PC-3 (cell line): ENCODE data around the gene TFAP2D. TPM values are rescaled to one million over a fixed set of nuclear protein-coding genes. Genes with fewer than 3 reads are reported as not detected.
A peak's percentile ranks its signal among the peaks of the same experiment; 100 is the strongest.

Experiments used
- ATAC-seq: fragments of 200-7000 bp; cut with Tn5 transposase; 2 replicates; pipeline ENCODE4 v1.9.1; 2020; ENCODE audit warnings: mild to moderate bottlenecking, moderate library complexity
- Bru-seq: library from RNA; stranded (reverse); fragments of 400-500 nt; gene quantifications from one replicate; lab custom pipeline; 2021; lab: Mats Ljungman, UMichigan
- BruChase-seq, 2 experiments: library from RNA; stranded (reverse); fragments of 400-500 nt; gene quantifications; one replicate each; lab custom pipeline; 2021; lab: Mats Ljungman, UMichigan
- BruUV-seq: library from RNA; stranded (reverse); fragments of 400-500 nt; replicated peaks from 2 replicates; lab custom pipeline; 2021; lab: Mats Ljungman, UMichigan
- CTCF ChIA-PET: fragments of 300-600 bp; sonication (Branson Sonifier 250); formaldehyde crosslinking; loops from one replicate; lab custom pipeline; 2022; ENCODE audit warnings: antibody characterized with exemption; lab: Charles Lee
- POLR2A ChIA-PET: fragments of 300-600 bp; sonication (Branson Sonifier 250); formaldehyde crosslinking; loops from one replicate; lab custom pipeline; 2022; ENCODE audit warnings: antibody characterized with exemption; ENCODE audit not compliant: unreplicated experiment; lab: Charles Lee
- DNase-seq: peaks from one replicate; pipeline ENCODE4 v3.0.0-alpha.2; 2015
- H2AFZ ChIP-seq: fragments of 300-600 bp; sonication (generic); 2 replicates; pipeline ENCODE4 v1.6.0; 2016; ENCODE audit warnings: antibody characterized with exemption, low read length
- H3F3A ChIP-seq: fragments of 300-600 bp; sonication (generic); one replicate; pipeline ENCODE4 v1.6.0; 2017; ENCODE audit warnings: antibody characterized with exemption, low read length, control low read depth, mild to moderate bottlenecking; ENCODE audit not compliant: unreplicated experiment
- H3K27ac ChIP-seq: fragments of 300-600 bp; sonication (generic); 2 replicates; pipeline ENCODE4 v1.5.1; 2016; ENCODE audit warnings: mild to moderate bottlenecking, low read length
- H3K27me3 ChIP-seq: fragments of 300-600 bp; sonication (generic); 2 replicates; pipeline ENCODE4 v1.6.1; 2016; ENCODE audit warnings: low read length, mixed read lengths
- H3K36me3 ChIP-seq: fragments of 300-600 bp; sonication (generic); 2 replicates; pipeline ENCODE4 v1.6.1; 2016; ENCODE audit warnings: low read depth, mixed run types, low read length, mixed read lengths
- H3K4me1 ChIP-seq: fragments of 300-600 bp; sonication (generic); 2 replicates; pipeline ENCODE4 v1.5.1; 2016; ENCODE audit warnings: low read length; ENCODE audit not compliant: insufficient read depth
- H3K4me2 ChIP-seq: fragments of 300-600 bp; sonication (generic); 2 replicates; pipeline ENCODE4 v1.6.0; 2016; ENCODE audit warnings: low read length
- H3K4me3 ChIP-seq: fragments of 300-600 bp; sonication (generic); 2 replicates; pipeline ENCODE4 v1.5.1; 2016; ENCODE audit warnings: mild to moderate bottlenecking, low read length, mixed read lengths
- H3K79me2 ChIP-seq: fragments of 300-600 bp; sonication (generic); 2 replicates; pipeline ENCODE4 v1.6.1; 2017; ENCODE audit warnings: low read length, mixed read lengths
- H3K9ac ChIP-seq: fragments of 300-600 bp; sonication (generic); 2 replicates; pipeline ENCODE4 v1.6.0; 2016; ENCODE audit warnings: mild to moderate bottlenecking, low read length
- H3K9me2 ChIP-seq: fragments of 300-600 bp; sonication (generic); replicated peaks from 2 replicates; pipeline ENCODE4 v1.6.1; 2016; ENCODE audit warnings: mixed run types, low read length, mixed read lengths
- H3K9me3 ChIP-seq: fragments of 300-600 bp; sonication (generic); 2 replicates; pipeline ENCODE4 v1.6.1; 2016; ENCODE audit warnings: low read length, mixed read lengths
- H4K20me1 ChIP-seq: fragments of 300-600 bp; sonication (generic); 2 replicates; pipeline ENCODE4 v1.6.1; 2016; ENCODE audit warnings: low read length, mixed read lengths
- EZH2 ChIP-seq: fragments of 300-600 bp; sonication (generic); IDR thresholded peaks from one replicate; pipeline ENCODE4 v1.6.1; 2017; ENCODE audit warnings: antibody characterized with exemption, mild to moderate bottlenecking, low read length; ENCODE audit not compliant: unreplicated experiment
- EZH2phosphoT487 ChIP-seq: fragments of 300-600 bp; sonication (generic); IDR thresholded peaks from 2 replicates; pipeline ENCODE4 v1.6.1; 2018; ENCODE audit warnings: mild to moderate bottlenecking, antibody characterized with exemption, low read length, borderline replicate concordance
- intact Hi-C: fragments of 100-400 bp; cut with micrococcal nuclease; formaldehyde crosslinking; loops from 2 replicates; pipeline ENCODE4 v1.9.0; 2023
- long read RNA-seq: library from polyadenylated mRNA; unstranded; transcript quantifications from one replicate; pipeline ENCODE4 v2.0.0, GENCODE V29; 2021; ENCODE audit not compliant: unreplicated experiment
- total RNA-seq: library from RNA; depleted of rRNA; stranded (reverse); fragments of >200 nt; gene quantifications from 2 replicates; pipeline ENCODE4 v1.2.3, GENCODE V29; 2014; rRNA removed
- TF ChIP-seq, protein P1 (sequence below): fragments of 300-600 bp; sonication (generic); conservative IDR thresholded peaks from 2 replicates; pipeline ENCODE4 v1.5.1; 2017; ENCODE audit warnings: antibody characterized with exemption, low read depth, mild to moderate bottlenecking, low read length

The TFAP2D gene
- total RNA-seq: not detected in 2 replicates
- Bru-seq, nascent RNA: not detected
- not detected for BruChase-seq, experiment 1, labeled RNA remaining after a 6-hour chase
- not detected for BruChase-seq, experiment 2, labeled RNA remaining after a 2-hour chase
- long read RNA-seq: 0 reads

- Histone ChIP-seq H3K36me3 (no peaks in the 10 kb centered on the region), H3K9me3 (no peaks in the 10 kb centered on the region), H3K4me2 (no peak within 1 kb of the TSS), H3K4me3 (no peak within 1 kb of the TSS), H3K9me2 (no peaks in the 10 kb centered on the region), H3K79me2 (no peaks in the 10 kb centered on the region), H3K4me1 (no peaks in the 10 kb centered on the region), H3K27ac (no peak within 1 kb of the TSS), H3K27me3 (peaks cover 97% of the 10 kb centered on the region), H3F3A (no peaks in the 10 kb centered on the region), H3K9ac (no peak within 1 kb of the TSS), H4K20me1 (no peaks in the 10 kb centered on the region), H2AFZ (no peak within 1 kb of the TSS)
- DNase-seq: no peak
- intact Hi-C loops: no loop called here
- POLR2A ChIA-PET: no interaction called here
- BruUV-seq: no TSS peak
- CTCF ChIA-PET: no interaction called here
- TF ChIP-seq EZH2 (no peak), EZH2phosphoT487 (no peak)
- TF ChIP-seq, protein P1, sequence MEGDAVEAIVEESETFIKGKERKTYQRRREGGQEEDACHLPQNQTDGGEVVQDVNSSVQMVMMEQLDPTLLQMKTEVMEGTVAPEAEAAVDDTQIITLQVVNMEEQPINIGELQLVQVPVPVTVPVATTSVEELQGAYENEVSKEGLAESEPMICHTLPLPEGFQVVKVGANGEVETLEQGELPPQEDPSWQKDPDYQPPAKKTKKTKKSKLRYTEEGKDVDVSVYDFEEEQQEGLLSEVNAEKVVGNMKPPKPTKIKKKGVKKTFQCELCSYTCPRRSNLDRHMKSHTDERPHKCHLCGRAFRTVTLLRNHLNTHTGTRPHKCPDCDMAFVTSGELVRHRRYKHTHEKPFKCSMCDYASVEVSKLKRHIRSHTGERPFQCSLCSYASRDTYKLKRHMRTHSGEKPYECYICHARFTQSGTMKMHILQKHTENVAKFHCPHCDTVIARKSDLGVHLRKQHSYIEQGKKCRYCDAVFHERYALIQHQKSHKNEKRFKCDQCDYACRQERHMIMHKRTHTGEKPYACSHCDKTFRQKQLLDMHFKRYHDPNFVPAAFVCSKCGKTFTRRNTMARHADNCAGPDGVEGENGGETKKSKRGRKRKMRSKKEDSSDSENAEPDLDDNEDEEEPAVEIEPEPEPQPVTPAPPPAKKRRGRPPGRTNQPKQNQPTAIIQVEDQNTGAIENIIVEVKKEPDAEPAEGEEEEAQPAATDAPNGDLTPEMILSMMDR: no peak
- ATAC-seq: no peak
Observed at GRCh38 chr6:50713226-50713625, at the start of gene TFAP2D. Gene TFAP2D, plus strand, starts transcription at chr6:50713526. Its CDS starts 530 bp downstream, at chr6:50714056.

DNA sequence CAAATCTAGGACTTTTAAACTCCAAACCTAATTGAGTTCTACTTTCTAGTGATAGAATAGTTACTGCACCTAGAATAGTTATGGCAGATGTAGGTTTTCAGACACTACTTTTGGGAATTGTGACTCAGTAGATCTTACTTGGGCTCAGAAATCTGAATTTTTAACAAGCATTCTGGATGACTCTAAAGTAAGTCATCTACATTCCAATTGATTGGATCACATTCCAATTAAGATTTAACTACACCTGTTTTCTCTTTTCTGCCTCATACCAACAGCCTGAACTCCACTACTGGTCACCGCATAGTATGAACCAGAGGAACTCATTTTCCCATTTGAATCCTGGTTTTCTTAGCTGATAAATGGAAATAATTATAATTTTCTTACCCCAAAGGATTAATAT lies 49.5 kb upstream of the TFAP2D start:
- no peaks in the 10 kb centered on the region for H3K79me2 ChIP-seq
- peak; percentile 42 for DNase-seq
- BruUV-seq: no TSS peak
- no peaks in the 10 kb centered on the region for H3K36me3 ChIP-seq
- H2AFZ ChIP-seq: no peak overlapping the region
- no peaks in the 10 kb centered on the region for H3K9me2 ChIP-seq
- POLR2A ChIA-PET: interaction anchor here (0.5 kb wide), 1 partner anchor 9 kb away, joined by 3 read pairs; no protein-coding TSS in a partner anchor
- no peaks in the 10 kb centered on the region for H3K9me3 ChIP-seq
- H3K27ac ChIP-seq: no peak overlapping the region
- H3K27me3 ChIP-seq: 0 out of 2 replicates have a peak, but pooled peaks cover 5% of the 10 kb centered on the region
- intact Hi-C loops: no loop called here
- no peak for ATAC-seq
- H3F3A ChIP-seq: no peaks in the 10 kb centered on the region
- H3K4me3 ChIP-seq: no peak overlapping the region
- TF ChIP-seq EZH2 (no peak), EZH2phosphoT487 (no peak)
- TF ChIP-seq, protein P1: no peak
- peaks cover 8% of the 10 kb centered on the region; the same call in 1 of the 2 replicates for H3K4me1 ChIP-seq
- no peaks in the 10 kb centered on the region for H4K20me1 ChIP-seq
- H3K9ac ChIP-seq: no peak overlapping the region
- no peak overlapping the region for H3K4me2 ChIP-seq
- CTCF ChIA-PET: no interaction called here

GRCh38 chr6:50666089-50666488 lies 47.2 kb upstream of the TFAP2D start:
- BruUV-seq: no TSS peak
- Histone ChIP-seq H3K9ac (no peak overlapping the region), H3K36me3 (no peaks in the 10 kb centered on the region), H3K27ac (no peak overlapping the region), H3K79me2 (no peaks in the 10 kb centered on the region), H3K4me1 (peaks cover 5% of the 10 kb centered on the region; the same call in 1 of the 2 replicates), H2AFZ (no peak overlapping the region), H3F3A (no peaks in the 10 kb centered on the region), H3K4me2 (no peak overlapping the region), H3K9me3 (no peaks in the 10 kb centered on the region), H3K9me2 (no peaks in the 10 kb centered on the region), H3K27me3 (0 out of 2 replicates have a peak, but pooled peaks cover 13% of the 10 kb centered on the region), H4K20me1 (no peaks in the 10 kb centered on the region), H3K4me3 (no peak overlapping the region)
- CTCF ChIA-PET: no interaction called here
- POLR2A ChIA-PET: no interaction called here
- DNase-seq (no peak), ATAC-seq (no peak)
- TF ChIP-seq EZH2 (no peak), EZH2phosphoT487 (no peak)
- TF ChIP-seq, protein P1: no peak
- intact Hi-C loops: no loop called here
